Central memory CD8-positive, alpha-beta T cell (primary cell): Measurements from ENCODE around the gene ACTR3C.

ENCODE experiments used
- ATAC-seq: fragments of 150-1000 bp; cut with Tn5 transposase; replicated peaks from 2 replicates; pipeline ENCODE4 v1.10.0; 2022; ENCODE audit warnings: mild to moderate bottlenecking, moderate FRiP score, moderate number of reproducible peaks; ENCODE audit not compliant: poor library complexity, severe bottlenecking; ENCODE audit errors: extremely low read depth
- DNase-seq, 2 donors: peaks; one replicate each; pipeline ENCODE4 v3.0.0; 2021; ENCODE audit warnings: low spot score in 2 of 2
- H3K27ac Mint-ChIP-seq: one replicate; pipeline ENCODE4 v1.8.0; 2022; ENCODE audit warnings: low read depth, mild to moderate bottlenecking, moderate library complexity, mixed read lengths
- H3K27me3 Mint-ChIP-seq: one replicate; pipeline ENCODE4 v1.8.0; 2022; ENCODE audit warnings: mixed read lengths
- H3K36me3 Mint-ChIP-seq: one replicate; pipeline ENCODE4 v1.8.0; 2022; ENCODE audit warnings: mild to moderate bottlenecking, moderate library complexity, mixed read lengths; ENCODE audit not compliant: insufficient read depth
- H3K4me1 Mint-ChIP-seq: one replicate; pipeline ENCODE4 v1.8.0; 2022; ENCODE audit warnings: mixed read lengths
- H3K4me3 Mint-ChIP-seq: one replicate; pipeline ENCODE4 v1.8.0; 2022; ENCODE audit warnings: mild to moderate bottlenecking, moderate library complexity, mixed read lengths
- H3K9me3 Mint-ChIP-seq: one replicate; pipeline ENCODE4 v1.8.0; 2022; ENCODE audit warnings: mixed read lengths

Gene ACTR3C

GRCh38 chr7:150322833-150323681, at the start of gene ACTR3C, which contains the start of gene LRRC61:
TSS of gene ACTR3C (minus strand) at chr7:150323545. CDS start at chr7:150295296, 28,249 bp downstream.
TSS of gene LRRC61 (plus strand) at chr7:150323355. CDS start at chr7:150336862, 13,507 bp downstream.
- no peaks in the 10 kb centered on the region for H3K27me3 Mint-ChIP-seq
- peak within 1 kb of the TSS; percentile 93 for H3K27ac Mint-ChIP-seq
- ATAC-seq (peak; percentile 47), DNase-seq (peak in 1 of 2 donors; percentile 22)
- H3K4me3 Mint-ChIP-seq = peak within 1 kb of the TSS; percentile 88
- H3K36me3 Mint-ChIP-seq = peaks cover 18% of the 10 kb centered on the region
- H3K9me3 Mint-ChIP-seq = no peaks in the 10 kb centered on the region
- H3K4me1 Mint-ChIP-seq = peaks cover 40% of the 10 kb centered on the region

GRCh38 chr7:150372271-150373048, 49.1 kb upstream of the ACTR3C start:
- Mint-ChIP-seq H3K9me3 (no peaks in the 10 kb centered on the region), H3K4me1 (peaks cover 29% of the 10 kb centered on the region), H3K27ac (no peak overlapping the region), H3K27me3 (no peaks in the 10 kb centered on the region), H3K4me3 (no peak overlapping the region), H3K36me3 (peaks cover 19% of the 10 kb centered on the region)
- ATAC-seq (no peak), DNase-seq (no peak)

- no peak for ATAC-seq
- H3K27ac Mint-ChIP-seq = no peak overlapping the region
- no peak overlapping the region for H3K4me3 Mint-ChIP-seq
- no peaks in the 10 kb centered on the region for H3K27me3 Mint-ChIP-seq
- peaks cover 27% of the 10 kb centered on the region for H3K4me1 Mint-ChIP-seq
- no peaks in the 10 kb centered on the region for H3K9me3 Mint-ChIP-seq
- H3K36me3 Mint-ChIP-seq = peaks cover 19% of the 10 kb centered on the region
- DNase-seq = no peak
Measured at GRCh38 chr7:150371996-150372270, 48.6 kb upstream of the ACTR3C start.

DNA sequence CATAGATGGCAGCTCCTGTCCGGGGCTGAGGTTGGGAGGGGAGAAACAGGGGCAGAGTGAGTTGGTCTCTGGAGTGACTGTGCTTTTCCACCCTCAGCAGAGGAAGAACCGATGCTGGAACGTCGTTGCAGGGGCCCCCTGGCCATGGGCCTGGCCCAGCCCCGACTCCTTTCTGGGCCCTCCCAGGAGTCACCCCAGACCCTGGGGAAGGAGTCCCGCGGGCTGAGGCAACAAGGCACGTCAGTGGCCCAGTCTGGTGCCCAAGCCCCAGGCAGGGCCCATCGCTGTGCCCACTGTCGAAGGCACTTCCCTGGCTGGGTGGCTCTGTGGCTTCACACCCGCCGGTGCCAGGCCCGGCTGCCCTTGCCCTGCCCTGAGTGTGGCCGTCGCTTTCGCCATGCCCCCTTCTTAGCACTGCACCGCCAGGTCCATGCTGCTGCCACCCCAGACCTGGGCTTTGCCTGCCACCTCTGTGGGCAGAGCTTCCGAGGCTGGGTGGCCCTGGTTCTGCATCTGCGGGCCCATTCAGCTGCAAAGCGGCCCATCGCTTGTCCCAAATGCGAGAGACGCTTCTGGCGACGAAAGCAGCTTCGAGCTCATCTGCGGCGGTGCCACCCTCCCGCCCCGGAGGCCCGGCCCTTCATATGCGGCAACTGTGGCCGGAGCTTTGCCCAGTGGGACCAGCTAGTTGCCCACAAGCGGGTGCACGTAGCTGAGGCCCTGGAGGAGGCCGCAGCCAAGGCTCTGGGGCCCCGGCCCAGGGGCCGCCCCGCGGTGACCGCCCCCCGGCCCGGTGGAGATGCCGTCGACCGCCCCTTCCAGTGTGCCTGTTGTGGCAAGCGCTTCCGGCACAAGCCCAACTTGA, 48.0 kb upstream of the ACTR3C start:
- ATAC-seq (no peak), DNase-seq (no peak)
- Mint-ChIP-seq H3K4me1 (peaks cover 26% of the 10 kb centered on the region), H3K9me3 (no peaks in the 10 kb centered on the region), H3K27ac (no peak overlapping the region), H3K27me3 (no peaks in the 10 kb centered on the region), H3K4me3 (peak overlapping the region; percentile 87), H3K36me3 (peaks cover 18% of the 10 kb centered on the region)

- Mint-ChIP-seq H3K9me3 (no peaks in the 10 kb centered on the region), H3K36me3 (peaks cover 17% of the 10 kb centered on the region), H3K4me3 (peak overlapping the region; percentile 87), H3K27ac (no peak overlapping the region), H3K4me1 (peaks cover 20% of the 10 kb centered on the region), H3K27me3 (no peaks in the 10 kb centered on the region)
- DNase-seq = no peak
- no peak for ATAC-seq
Measured at GRCh38 chr7:150370612-150371071, 47.3 kb upstream of the ACTR3C start.

GRCh38 chr7:150369748-150370501, 46.6 kb upstream of the ACTR3C start:
- DNase-seq (no peak), ATAC-seq (no peak)
- no peaks in the 10 kb centered on the region for H3K9me3 Mint-ChIP-seq
- H3K27me3 Mint-ChIP-seq = no peaks in the 10 kb centered on the region
- H3K36me3 Mint-ChIP-seq = peaks cover 17% of the 10 kb centered on the region
- peaks cover 20% of the 10 kb centered on the region for H3K4me1 Mint-ChIP-seq
- H3K4me3 Mint-ChIP-seq = peak overlapping the region; percentile 87
- H3K27ac Mint-ChIP-seq = peak overlapping the region; percentile 76

DNA sequence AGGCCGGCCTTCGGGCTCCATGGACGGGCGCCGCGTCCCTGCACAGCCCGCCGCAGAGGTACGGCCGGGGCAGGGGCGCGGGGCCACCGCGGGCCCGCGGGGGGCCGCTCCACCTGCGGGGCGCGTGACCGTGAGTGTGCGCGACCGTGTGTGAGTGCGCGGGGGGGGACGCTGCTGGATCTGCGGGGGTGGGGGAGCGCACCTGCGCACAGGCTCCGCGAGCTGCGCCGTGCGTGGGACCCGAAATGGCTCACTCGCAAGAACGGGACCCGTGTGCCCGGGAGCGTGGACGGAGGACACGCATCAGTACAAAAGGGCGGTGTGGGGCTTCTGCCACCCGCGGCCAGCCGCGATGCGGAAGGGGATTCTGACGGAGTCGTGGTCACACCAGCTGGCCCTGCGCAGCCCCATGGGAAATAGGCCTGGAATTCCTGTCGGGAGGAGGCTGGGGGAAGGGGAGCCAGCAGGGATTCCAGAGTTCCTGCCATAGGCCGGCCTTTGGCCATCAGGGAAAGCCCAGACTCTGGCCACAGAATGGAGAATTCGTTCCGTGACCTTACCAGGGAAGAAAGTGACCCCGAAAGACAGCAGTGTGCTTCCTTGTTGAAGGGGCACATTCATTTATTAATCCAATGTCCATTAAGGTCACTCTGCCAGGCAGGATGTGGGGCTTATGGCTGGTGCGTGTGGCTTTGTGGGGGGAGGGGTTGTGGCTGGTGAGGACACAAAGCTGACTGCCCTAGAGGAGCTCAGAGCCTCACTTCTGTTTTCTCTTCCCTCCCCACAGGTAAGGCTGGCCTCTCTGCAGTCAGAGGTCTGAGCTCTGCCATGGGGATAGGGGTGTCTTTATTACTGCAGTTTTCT, 45.8 kb upstream of the ACTR3C start:
- Mint-ChIP-seq H3K4me1 (peaks cover 20% of the 10 kb centered on the region), H3K27me3 (no peaks in the 10 kb centered on the region), H3K36me3 (peaks cover 14% of the 10 kb centered on the region), H3K9me3 (no peaks in the 10 kb centered on the region), H3K4me3 (peak overlapping the region; percentile 87), H3K27ac (peak overlapping the region; percentile 76)
- DNase-seq (peak in 1 of 2 donors; percentile 26), ATAC-seq (peak; percentile 59)

DNA sequence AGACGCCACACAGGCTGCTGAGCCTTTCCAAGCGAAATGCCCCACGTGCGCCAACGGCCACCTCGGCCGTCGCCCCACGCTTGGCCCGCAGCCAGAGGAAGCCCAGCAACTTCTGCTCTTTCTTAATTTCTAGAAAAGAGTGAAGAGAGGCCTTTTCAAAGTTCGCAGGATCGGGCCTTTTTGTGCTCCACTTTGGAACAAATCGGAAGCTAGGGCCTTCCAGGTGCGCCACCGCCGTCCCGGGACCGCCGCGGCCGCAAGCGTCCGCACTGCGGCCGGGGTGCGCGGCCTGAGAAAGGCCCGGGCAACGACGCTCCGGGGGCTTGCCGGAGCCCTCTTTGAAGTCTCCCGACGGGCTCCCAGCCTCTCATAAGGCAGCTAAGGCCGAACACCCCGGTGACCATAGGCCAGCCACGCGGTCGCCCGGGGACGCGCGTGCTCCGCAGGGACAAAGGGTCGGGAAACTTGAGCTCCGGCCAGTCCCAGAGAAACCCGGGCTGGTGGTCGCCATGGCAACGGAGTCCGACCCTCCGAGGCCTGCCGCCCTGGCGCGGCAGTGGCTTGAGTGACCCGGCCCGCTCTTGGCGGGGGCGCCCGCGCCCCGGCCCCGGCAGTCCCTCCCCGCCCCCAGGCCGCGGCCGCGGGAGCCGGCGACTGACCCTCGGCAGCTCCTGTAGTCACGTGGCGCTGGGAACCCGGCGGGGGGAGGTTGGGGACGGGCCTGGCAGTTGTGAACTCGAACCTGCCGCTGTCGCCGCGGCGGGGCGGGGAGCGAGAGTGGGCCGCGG, 44.9 kb upstream of the ACTR3C start, which contains the start of gene REPIN1:
Gene REPIN1, plus strand, starts transcription at position 727 of the 788 bp plus-strand sequence. CDS start 890 bp downstream, outside the sequence.
- Mint-ChIP-seq H3K27ac (peak within 1 kb of the TSS; percentile 88), H3K9me3 (no peaks in the 10 kb centered on the region), H3K4me3 (peak within 1 kb of the TSS; percentile 87), H3K36me3 (peaks cover 11% of the 10 kb centered on the region), H3K4me1 (peaks cover 15% of the 10 kb centered on the region), H3K27me3 (no peaks in the 10 kb centered on the region)
- ATAC-seq (peak; percentile 50), DNase-seq (peak; percentile 54 to 57)

DNA sequence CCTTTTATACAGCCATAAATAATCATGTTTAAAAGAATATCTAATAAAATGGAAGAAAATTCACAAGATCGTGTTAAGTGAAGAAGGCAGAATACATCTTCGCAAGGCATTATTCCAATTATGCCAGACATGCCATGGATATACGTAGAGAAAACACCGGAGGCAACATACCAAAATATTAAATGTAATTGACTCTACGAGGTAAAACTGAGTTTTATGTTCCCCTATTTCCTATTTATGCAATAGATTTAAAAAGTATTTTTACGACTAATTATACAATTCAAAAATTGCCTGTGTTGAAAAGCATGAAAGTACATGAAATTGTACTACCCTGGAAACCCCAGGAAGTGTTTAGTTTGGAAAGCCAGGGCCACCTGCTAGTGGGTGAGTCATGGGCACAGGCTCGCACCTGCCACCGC, 44.3 kb upstream of the ACTR3C start:
- ATAC-seq = peak; percentile 68
- Mint-ChIP-seq H3K27ac (peak overlapping the region; percentile 88), H3K27me3 (no peaks in the 10 kb centered on the region), H3K4me3 (peak overlapping the region; percentile 87), H3K9me3 (no peaks in the 10 kb centered on the region), H3K4me1 (peaks cover 15% of the 10 kb centered on the region), H3K36me3 (peaks cover 11% of the 10 kb centered on the region)
- no peak for DNase-seq

- H3K4me3 Mint-ChIP-seq = no peak overlapping the region
- peaks cover 14% of the 10 kb centered on the region for H3K4me1 Mint-ChIP-seq
- no peaks in the 10 kb centered on the region for H3K9me3 Mint-ChIP-seq
- DNase-seq = no peak
- peaks cover 9% of the 10 kb centered on the region for H3K36me3 Mint-ChIP-seq
- no peaks in the 10 kb centered on the region for H3K27me3 Mint-ChIP-seq
- no peak for ATAC-seq
- peak overlapping the region; percentile 11 for H3K27ac Mint-ChIP-seq
Measured at GRCh38 chr7:150365673-150366398, 42.5 kb upstream of the ACTR3C start.
